Mucosa of descending colon (tissue), 3 donors: ENCODE data around the gene SNCA. TPM values are rescaled to one million over a fixed set of nuclear protein-coding genes. Genes with fewer than 3 reads are reported as not detected.

ENCODE experiments used
- ATAC-seq: fragments of 200-7000 bp; cut with Tn5 transposase; one replicate; pipeline ENCODE4 v1.9.1; 2020; ENCODE audit warnings: mild to moderate bottlenecking, moderate library complexity
- DNase-seq, 3 donors: peaks; one replicate each; pipeline ENCODE4 v3.0.0-alpha.2; 2020
- H3K36me3 ChIP-seq: fragments of 200-600 bp; one replicate; pipeline ENCODE4 v1.8.0; 2021; ENCODE audit warnings: low read depth, mild to moderate bottlenecking
- H3K4me1 ChIP-seq: fragments of 200-600 bp; one replicate; pipeline ENCODE4 v1.8.0; 2021; ENCODE audit warnings: low read depth, mild to moderate bottlenecking
- H3K4me3 ChIP-seq: fragments of 200-600 bp; one replicate; pipeline ENCODE4 v1.8.0; 2021; ENCODE audit warnings: mild to moderate bottlenecking
- H3K9me3 ChIP-seq: fragments of 200-600 bp; one replicate; pipeline ENCODE4 v1.8.0; 2021; ENCODE audit warnings: mild to moderate bottlenecking
- CTCF ChIP-seq: fragments of 200-600 bp; IDR thresholded peaks from one replicate; pipeline ENCODE4 v1.8.0; 2022; ENCODE audit warnings: antibody characterized with exemption, mild to moderate bottlenecking
- intact Hi-C, 2 donors: fragments of 100-400 bp; cut with DNase I in 1 of 2; cut with micrococcal nuclease in 1 of 2; formaldehyde crosslinking; loops; one replicate each; pipeline versions ENCODE4 v1.11.0 to v1.11.1; 2022; cut with DNase I, micrococcal nuclease
- total RNA-seq, 3 donors: library from RNA; stranded (reverse); fragmentation: NEBNext Ultra II Directional in 2 of 3; extraction: Animal tissue kit (Norgen Biotek cat#: 25700) in 2 of 3; gene quantifications; one replicate each; pipeline versions ENCODE4 v1.2.1 to v1.2.4, GENCODE V29; 2021 to 2023
- donor health status: DM: no; HTN: no; CAD: no; lungs with moderate emphysema.
- donor health status: DM: no; HTN: no; CAD: no.
- donor health status: DM: no; HTN: yes; CAD: no.

SNCA gene
- total RNA-seq, 3 donors from 2014 or later, result 0.43 to 17.9 (median 3.1) TPM

GRCh38 chr4:89708903-89709421 lies 128.0 kb downstream of the SNCA start:
- intact Hi-C loops, result no loop called here
- Histone ChIP-seq H3K4me1 (no peaks in the 10 kb centered on the region), H3K4me3 (no peak overlapping the region), H3K9me3 (no peaks in the 10 kb centered on the region), H3K36me3 (no peaks in the 10 kb centered on the region)
- DNase-seq, result no peak
- no peak for ATAC-seq
- TF ChIP-seq CTCF, result no peak

- no peak for DNase-seq
- TF ChIP-seq CTCF, result no peak
- no peaks in the 10 kb centered on the region for H3K9me3 ChIP-seq
- H3K4me1 ChIP-seq, result no peaks in the 10 kb centered on the region
- intact Hi-C loops, result no loop called here
- no peak for ATAC-seq
- H3K36me3 ChIP-seq, result no peaks in the 10 kb centered on the region
- H3K4me3 ChIP-seq, result no peak overlapping the region
Measured at GRCh38 chr4:89707467-89707866, 129.5 kb downstream of the SNCA start.

GRCh38 chr4:89704651-89705395 lies 132.1 kb downstream of the SNCA start:
- Histone ChIP-seq H3K4me3 (no peak overlapping the region), H3K9me3 (no peaks in the 10 kb centered on the region), H3K4me1 (no peaks in the 10 kb centered on the region), H3K36me3 (no peaks in the 10 kb centered on the region)
- DNase-seq, result no peak
- intact Hi-C loops, result no loop called here
- no peak for TF ChIP-seq CTCF
- no peak for ATAC-seq

- Histone ChIP-seq H3K4me1 (no peaks in the 10 kb centered on the region), H3K9me3 (no peaks in the 10 kb centered on the region), H3K4me3 (no peak overlapping the region), H3K36me3 (no peaks in the 10 kb centered on the region)
- TF ChIP-seq CTCF, result no peak
- ATAC-seq, result no peak
- intact Hi-C loops, result no loop called here
- no peak for DNase-seq
Measured at GRCh38 chr4:89703829-89704590, 133.0 kb downstream of the SNCA start.

- Histone ChIP-seq H3K36me3 (no peaks in the 10 kb centered on the region), H3K4me3 (no peak overlapping the region), H3K9me3 (no peaks in the 10 kb centered on the region), H3K4me1 (no peaks in the 10 kb centered on the region)
- intact Hi-C loops, result no loop called here
- DNase-seq (no peak), ATAC-seq (no peak)
- TF ChIP-seq CTCF, result no peak
Measured at GRCh38 chr4:89700766-89701423, 136.1 kb downstream of the SNCA start.
